SK-N-MC (cell line): ENCODE data around the gene SMYD2.

Experiments used
- EZH2 ChIP-seq: fragments of 200-600 bp; sonication (generic); IDR thresholded peaks from one replicate; pipeline ENCODE4 v1.6.1; 2017; ENCODE audit warnings: antibody characterized with exemption
- POLR2AphosphoS5 ChIP-seq: IDR thresholded peaks from 2 replicates; pipeline ENCODE4 v1.6.1; 2012; ENCODE audit warnings: mild to moderate bottlenecking, low read depth, low read length, borderline replicate concordance

DNA sequence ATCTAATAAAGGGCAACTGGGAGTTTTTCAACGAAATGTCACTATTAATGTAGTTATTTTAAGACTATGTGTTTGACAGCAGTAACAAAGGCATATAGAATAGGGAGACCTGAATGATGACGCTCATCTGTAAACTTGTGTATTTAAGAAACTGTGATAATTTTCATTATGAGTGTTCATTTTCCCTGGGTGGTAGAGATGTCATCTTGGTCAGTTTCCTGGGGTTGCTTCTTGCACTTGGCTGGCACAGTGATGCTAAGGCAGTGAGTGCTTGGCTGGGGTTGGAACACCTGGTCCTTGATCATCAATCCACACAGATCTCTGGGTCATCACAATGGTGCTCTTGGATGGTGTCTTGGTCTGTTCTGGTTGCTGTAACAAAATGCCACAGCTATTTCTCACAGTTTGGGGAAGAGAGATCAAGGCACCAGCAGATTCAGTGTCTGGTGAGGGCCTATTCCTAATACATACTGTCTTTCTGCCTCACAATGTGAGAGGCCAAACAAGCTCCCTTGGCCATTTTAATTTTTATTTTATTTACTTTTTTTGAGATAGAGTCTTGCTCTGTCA lies 7.9 kb upstream of the SMYD2 start:
- TF ChIP-seq EZH2 (no peak), POLR2AphosphoS5 (no peak)
